HG03095 (cell line): Measurements from ENCODE around the gene NUP93.

ENCODE experiments used
- ATAC-seq: cut with Tn5 transposase; IDR thresholded peaks from one replicate; pipeline ENCODE4 v1.9.1; 2021; ENCODE audit warnings: moderate library complexity; ENCODE audit not compliant: unreplicated experiment

Gene NUP93

GRCh38 chr16:56741399-56741798 is 11.5 kb downstream of the NUP93 start:
- no peak for ATAC-seq

GRCh38 chr16:56742030-56742984 is 12.4 kb downstream of the NUP93 start:
- no peak for ATAC-seq

DNA sequence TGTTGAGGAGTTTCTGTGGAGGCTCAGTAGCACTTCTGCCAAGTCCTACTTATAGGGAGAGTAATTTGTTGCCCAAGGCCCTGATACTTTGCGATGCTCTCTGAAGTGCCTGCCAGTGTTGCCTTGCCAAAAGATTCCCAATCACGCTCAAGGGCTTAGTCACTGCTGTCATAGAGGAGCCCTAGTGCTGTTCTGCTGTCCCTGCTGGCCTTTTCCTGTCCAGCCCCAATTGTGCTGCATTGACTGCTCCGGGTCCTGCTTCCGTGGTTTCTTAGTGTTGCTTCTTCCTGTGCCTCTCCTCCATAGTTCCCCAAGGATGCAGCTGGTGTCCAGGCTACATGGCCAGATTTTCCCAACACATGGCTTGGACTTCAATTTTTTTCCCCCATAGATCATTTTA is 13.9 kb downstream of the NUP93 start:
- no peak for ATAC-seq

DNA sequence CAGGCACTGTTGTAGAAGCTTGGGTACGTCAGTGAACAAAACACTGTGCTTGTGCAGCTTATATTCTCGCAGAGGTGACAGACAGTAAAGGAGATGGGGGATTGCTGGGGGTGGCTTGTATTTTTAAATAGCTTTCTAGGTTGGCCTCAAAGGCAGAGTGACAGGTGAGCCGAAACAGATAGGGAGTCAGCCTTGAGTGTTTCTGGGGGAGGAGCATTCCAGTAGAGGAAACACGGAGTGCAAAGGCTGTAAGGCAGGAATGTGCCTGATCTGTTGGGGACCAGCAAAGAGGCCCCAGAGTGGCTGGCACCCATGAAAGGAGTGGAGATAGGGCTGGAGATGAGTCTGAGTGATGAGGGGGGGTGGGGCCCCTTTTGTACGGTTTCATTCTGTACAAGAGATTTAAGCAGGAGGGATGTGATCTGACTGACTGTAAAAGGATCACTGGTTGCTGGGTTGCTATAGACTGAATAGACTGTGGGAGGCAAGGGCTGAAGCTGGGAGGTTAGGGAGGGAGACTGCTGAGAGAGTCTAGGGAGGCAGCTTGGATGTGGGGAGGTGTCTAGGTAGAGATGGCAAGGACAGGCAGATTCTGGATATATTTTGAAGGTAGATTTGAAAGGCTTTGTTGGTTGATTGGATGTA is 15.2 kb downstream of the NUP93 start:
- no peak for ATAC-seq

GRCh38 chr16:56747486-56748045 is 17.6 kb downstream of the NUP93 start:
- no peak for ATAC-seq

DNA sequence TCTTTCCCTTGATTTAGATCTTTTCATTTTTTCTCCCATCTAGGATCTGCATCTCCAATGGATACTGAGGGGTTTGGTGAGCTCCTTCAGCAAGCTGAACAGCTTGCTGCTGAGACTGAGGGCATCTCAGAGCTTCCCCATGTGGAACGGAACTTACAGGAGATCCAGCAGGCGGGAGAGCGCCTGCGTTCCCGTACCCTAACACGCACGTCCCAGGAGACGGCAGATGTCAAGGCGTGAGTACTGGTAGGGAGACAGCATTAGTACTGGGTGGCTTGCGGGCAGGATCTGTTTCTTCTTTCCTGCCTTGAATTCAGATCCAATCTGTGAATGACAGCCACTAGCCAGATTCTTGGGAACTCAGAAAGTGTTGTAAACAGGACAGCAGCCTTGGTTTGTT is 18.3 kb downstream of the NUP93 start:
- no peak for ATAC-seq

DNA sequence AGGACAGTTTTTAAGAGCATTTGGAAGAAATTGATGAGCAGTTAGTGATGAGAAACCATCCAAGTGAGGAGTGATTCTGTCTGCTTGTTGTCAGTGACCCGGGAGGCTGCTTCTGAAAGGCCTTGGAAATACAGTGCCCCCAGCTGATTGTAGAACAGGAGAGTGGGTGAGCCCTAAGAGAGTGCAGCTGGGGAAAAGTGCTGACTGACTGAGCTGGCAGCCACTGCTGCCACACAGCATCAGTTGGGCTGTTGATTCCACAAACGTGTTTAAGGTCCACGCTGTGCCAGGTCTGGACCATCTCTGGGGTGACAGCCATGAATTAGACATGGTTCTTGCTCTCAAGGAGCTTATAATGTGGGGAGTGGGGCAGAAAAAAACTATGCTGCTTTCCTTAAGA is 18.9 kb downstream of the NUP93 start:
- ATAC-seq: no peak

GRCh38 chr16:56749672-56750491 is 20.0 kb downstream of the NUP93 start:
- ATAC-seq: no peak

DNA sequence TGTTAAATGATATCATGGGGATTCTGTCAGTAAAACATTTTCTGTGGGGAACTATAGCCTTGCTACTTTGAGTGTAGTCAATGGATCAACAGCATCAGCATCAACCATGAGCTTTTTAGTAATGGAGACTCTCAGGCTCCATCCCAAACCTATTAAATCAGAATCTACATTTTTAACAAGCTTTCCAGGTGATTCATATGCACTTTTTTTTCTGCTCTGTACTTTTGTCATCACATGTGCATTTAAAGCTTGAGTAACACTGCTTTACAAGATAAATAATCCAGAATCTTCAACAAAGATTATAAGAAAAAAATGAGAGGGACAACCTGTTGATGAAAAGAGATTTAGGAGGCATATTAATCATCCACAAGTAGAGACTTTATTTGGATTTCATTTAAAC is 23.5 kb downstream of the NUP93 start:
- no peak for ATAC-seq

DNA sequence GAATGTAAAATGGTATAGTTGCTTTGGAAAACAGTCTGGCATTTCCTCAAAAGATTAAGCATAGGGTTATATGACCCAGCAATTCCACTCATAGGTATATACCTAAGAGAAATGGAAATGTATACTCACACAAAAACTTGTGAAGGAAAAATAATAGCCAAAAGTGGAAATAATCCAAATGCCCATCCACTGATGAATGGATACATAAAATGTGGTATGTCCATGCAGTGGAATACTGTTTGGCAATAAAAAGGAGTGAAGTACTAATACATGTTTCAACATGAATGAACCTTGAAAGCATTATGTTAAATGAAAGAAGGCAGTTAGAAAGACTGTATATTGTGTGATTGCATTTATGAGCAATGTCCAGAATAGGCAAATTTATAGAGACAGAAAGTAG is 25.1 kb downstream of the NUP93 start:
- ATAC-seq: no peak

- ATAC-seq: no peak
Observed at GRCh38 chr16:56758432-56758831, 28.5 kb downstream of the NUP93 start.

DNA sequence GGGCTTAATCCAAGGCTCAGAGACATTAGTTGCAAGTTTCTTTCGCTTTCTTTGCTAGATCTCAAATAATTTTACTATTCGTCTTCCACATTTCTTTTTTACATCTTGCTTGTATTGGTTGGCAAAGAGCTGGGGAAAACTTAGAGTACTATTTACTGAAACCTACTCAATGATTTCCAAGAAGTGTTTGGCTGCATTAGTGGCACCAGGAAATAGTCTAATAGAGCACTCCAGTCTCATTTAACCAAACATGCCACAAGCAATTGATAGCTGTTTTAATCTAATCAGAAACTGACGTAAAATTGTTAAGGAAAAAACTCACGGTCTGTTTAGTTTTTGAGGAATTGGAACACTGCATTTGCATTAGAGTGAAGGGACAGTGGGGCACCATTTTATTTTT is 29.0 kb downstream of the NUP93 start:
- no peak for ATAC-seq

GRCh38 chr16:56763291-56763916 is 33.5 kb downstream of the NUP93 start:
- no peak for ATAC-seq

- no peak for ATAC-seq
Observed at GRCh38 chr16:56764835-56765234, 34.9 kb downstream of the NUP93 start.

GRCh38 chr16:56765949-56766348 is 36.0 kb downstream of the NUP93 start:
- no peak for ATAC-seq

DNA sequence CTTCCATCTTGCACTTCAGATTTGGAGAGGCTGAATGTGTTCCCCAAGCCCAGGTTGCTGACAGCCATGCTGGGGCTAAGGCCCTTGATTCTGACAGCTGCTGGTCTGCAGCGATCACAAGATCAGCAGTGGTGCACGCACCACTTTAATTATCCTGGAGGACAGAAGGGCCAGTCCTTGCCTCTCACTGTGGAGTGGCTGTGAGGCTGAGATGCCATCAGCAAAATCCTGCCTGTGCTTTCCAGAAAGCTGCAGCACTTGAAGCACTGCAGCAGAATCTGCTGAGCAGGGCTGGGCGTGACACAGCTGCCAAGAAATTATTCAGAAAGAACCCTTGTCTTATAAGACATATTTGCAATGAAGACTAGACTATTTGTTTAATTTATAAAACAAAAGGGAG is 37.1 kb downstream of the NUP93 start:
- no peak for ATAC-seq

DNA sequence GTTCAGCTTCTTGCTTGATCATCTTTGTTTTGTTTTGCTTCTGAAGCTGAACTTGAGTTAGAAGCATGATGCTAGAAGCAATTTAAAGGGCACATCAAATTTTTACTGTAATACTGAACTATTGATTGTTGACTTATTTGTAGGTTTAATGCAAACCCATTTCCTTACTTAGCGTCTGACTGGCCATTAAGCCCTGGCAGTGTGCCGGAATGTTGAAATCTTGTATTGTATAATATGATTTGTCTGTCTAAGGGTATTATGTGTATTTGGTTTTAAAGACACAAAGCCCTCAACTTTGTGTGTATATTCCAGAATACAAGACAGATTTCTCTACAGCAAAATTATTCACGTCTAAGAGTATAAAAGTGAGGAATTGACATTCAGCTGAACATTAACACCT is 39.7 kb downstream of the NUP93 start:
- ATAC-seq: no peak

DNA sequence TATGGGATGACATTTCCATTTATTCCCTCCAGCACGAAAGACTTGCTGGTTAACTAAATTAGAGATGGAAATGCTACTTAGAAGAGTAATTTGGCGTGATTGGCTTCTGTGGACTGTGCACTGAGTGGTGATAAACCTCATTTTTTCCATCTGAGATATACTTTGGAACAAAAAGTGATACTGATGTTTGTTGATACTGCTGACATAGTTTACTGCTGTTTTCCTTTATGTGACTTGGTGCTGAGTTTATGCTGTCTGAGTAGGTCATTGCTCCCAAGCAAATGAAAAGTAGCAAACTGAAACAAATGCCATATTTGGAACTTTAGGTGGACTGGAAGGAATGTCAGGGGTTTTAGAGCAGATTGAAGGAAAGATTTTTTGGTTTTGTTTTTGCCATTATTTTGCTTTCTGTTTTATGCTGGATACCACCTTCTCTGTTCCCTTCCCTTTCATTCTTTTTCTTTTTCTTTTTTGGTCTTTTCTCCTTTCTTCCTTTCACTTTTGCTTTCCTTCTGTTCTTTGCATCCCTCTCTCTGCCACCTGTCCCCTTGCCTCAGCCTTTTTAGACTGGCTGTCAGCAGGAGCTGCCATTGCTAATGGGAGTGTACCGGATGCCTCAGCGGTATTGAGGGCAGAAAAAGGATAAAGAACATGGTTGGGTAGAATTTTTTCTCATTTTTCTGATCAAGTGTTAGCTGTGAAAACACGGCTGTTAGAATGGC is 41.8 kb downstream of the NUP93 start:
- no peak for ATAC-seq

- no peak for ATAC-seq
Observed at GRCh38 chr16:56773532-56773931, 43.6 kb downstream of the NUP93 start.
